GM12878 (cell line): ENCODE measurements around the gene C3orf22. TPM values are rescaled to one million over a fixed set of nuclear protein-coding genes. Genes with fewer than 3 reads are reported as not detected.

Experiments used
- ATAC-seq: fragments of 200-7000 bp; cut with Tn5 transposase; 3 replicates; pipeline ENCODE4 v1.9.1; 2020; ENCODE audit warnings: mild to moderate bottlenecking, moderate library complexity
- BruUV-seq: library from RNA; stranded (reverse); fragments of 400-500 nt; replicated peaks from 2 replicates; lab custom pipeline; 2021; lab: Mats Ljungman, UMichigan
- CTCF ChIA-PET: fragments of 300-600 bp; sonication (Branson Sonifier 250); formaldehyde crosslinking; extraction: SDS; loops from one replicate; lab custom pipeline; 2021; ENCODE audit warnings: inconsistent platforms; lab: Yijun Ruan, JAX
- POLR2A ChIA-PET: fragments of 350-600 bp; formaldehyde crosslinking; extraction: SDS; loops from one replicate; lab custom pipeline; 2021; ENCODE audit warnings: inconsistent platforms; lab: Charles Lee
- RAD21 ChIA-PET: fragments of 300-600 bp; sonication (Branson Sonifier 250); formaldehyde crosslinking; loops from one replicate; lab custom pipeline; 2023; ENCODE audit warnings: antibody characterized with exemption; ENCODE audit not compliant: unreplicated experiment; lab: Charles Lee
- SMC1A ChIA-PET: fragments of 300-600 bp; sonication (Branson Sonifier 250); formaldehyde crosslinking; loops from one replicate; lab custom pipeline; 2023; ENCODE audit not compliant: unreplicated experiment, uncharacterized antibody; lab: Charles Lee
- DNase-seq: peaks from one replicate; pipeline ENCODE4 v3.0.0-alpha.2; 2011; ENCODE audit warnings: low read depth, low spot score
- FAIRE-seq: peaks from 3 replicates; lab custom pipeline; 2011; peaks lifted over from hg19 to GRCh38; lab: Jason Lieb, UNC
- H2AFZ ChIP-seq: 2 replicates; pipeline ENCODE4 v1.6.0; 2011; ENCODE audit warnings: low read depth, low read length, control low read depth; ENCODE audit not compliant: control insufficient read depth
- H3K27ac ChIP-seq: 2 replicates; pipeline ENCODE4 v1.5.1; 2011; ENCODE audit warnings: control low read depth; ENCODE audit not compliant: control insufficient read depth, insufficient read depth
- H3K27me3 ChIP-seq, 2 experiments: replicated peaks in 1 of 2; 2 replicates each; pipeline versions ENCODE4 v1.6.0 to v1.6.1; 2011; ENCODE audit warnings: low read length in 1 of 2; ENCODE audit not compliant: control insufficient read depth in 2 of 2, insufficient read depth in 2 of 2
- H3K36me3 ChIP-seq, 2 experiments: 2 replicates each; pipeline ENCODE4 v1.5.1; 2011; ENCODE audit warnings: low read length in 1 of 2; ENCODE audit not compliant: control insufficient read depth in 2 of 2, insufficient read depth in 2 of 2
- H3K4me1 ChIP-seq: 2 replicates; pipeline ENCODE4 v1.6.1; 2011; ENCODE audit warnings: mild to moderate bottlenecking, low read length, moderate library complexity, mixed read lengths; ENCODE audit not compliant: control insufficient read depth, insufficient read depth
- H3K4me2 ChIP-seq: 2 replicates; pipeline ENCODE4 v1.6.0; 2011; ENCODE audit warnings: control low read depth; ENCODE audit not compliant: control insufficient read depth, insufficient read depth
- H3K4me3 ChIP-seq: fragments of 200-600 bp; sonication (generic); 2 replicates; pipeline ENCODE4 v1.5.1; 2016
- H3K79me2 ChIP-seq: 2 replicates; pipeline ENCODE4 v1.6.0; 2011; ENCODE audit warnings: low read length; ENCODE audit not compliant: control insufficient read depth, insufficient read depth
- H3K9ac ChIP-seq: 2 replicates; pipeline ENCODE4 v1.8.0; 2011; ENCODE audit warnings: low read length, control low read depth, mixed read lengths; ENCODE audit not compliant: control insufficient read depth, insufficient read depth
- H3K9me3 ChIP-seq: replicated peaks from 3 replicates; pipeline ENCODE4 v1.5.1; 2011; ENCODE audit warnings: mild to moderate bottlenecking, low read length; ENCODE audit not compliant: control insufficient read depth, insufficient read depth
- H4K20me1 ChIP-seq: 2 replicates; pipeline ENCODE4 v1.6.0; 2011; ENCODE audit not compliant: control insufficient read depth, insufficient read depth
- ASH2L ChIP-seq: fragments of 300-600, 200-600 bp; sonication (generic); IDR thresholded peaks from 2 replicates; pipeline ENCODE4 v1.6.1; 2017; ENCODE audit warnings: low read depth, mild to moderate bottlenecking, borderline replicate concordance
- BCL11A ChIP-seq: IDR thresholded peaks from 2 replicates; pipeline ENCODE4 v1.6.1; 2011; ENCODE audit warnings: low read depth, low read length
- BCL3 ChIP-seq: IDR thresholded peaks from 2 replicates; pipeline ENCODE4 v1.6.1; 2011; ENCODE audit warnings: borderline replicate concordance, low read depth, mild to moderate bottlenecking, moderate library complexity, low read length; ENCODE audit not compliant: insufficient read depth, poor library complexity, severe bottlenecking
- CEBPZ ChIP-seq: fragments of 150-350 bp; IDR thresholded peaks from 2 replicates; pipeline ENCODE4 v1.6.1; 2016; ENCODE audit warnings: low read depth, low read length
- E4F1 ChIP-seq: fragments of 450-650 bp; IDR thresholded peaks from 2 replicates; pipeline ENCODE4 v1.6.1; 2018; ENCODE audit warnings: borderline replicate concordance, mild to moderate bottlenecking; ENCODE audit not compliant: partially characterized antibody
- MTA2 ChIP-seq: fragments of 450-650 bp; IDR thresholded peaks from 2 replicates; pipeline ENCODE4 v1.6.1; 2016; ENCODE audit warnings: low read depth, mild to moderate bottlenecking, moderate library complexity
- NFIC ChIP-seq: IDR thresholded peaks from 2 replicates; pipeline ENCODE4 v1.6.1; 2012; ENCODE audit warnings: low read depth, mild to moderate bottlenecking, inconsistent platforms, low read length, moderate library complexity
- PAX5 ChIP-seq: IDR thresholded peaks from 2 replicates; pipeline ENCODE4 v1.6.1; 2011; ENCODE audit warnings: low read depth, low read length, borderline replicate concordance
- RFX5 ChIP-seq: IDR thresholded peaks from 2 replicates; pipeline ENCODE4 v1.6.1; 2011; ENCODE audit warnings: low read depth, low read length, improper control_type of control experiment
- SP1 ChIP-seq: IDR thresholded peaks from one replicate; pipeline ENCODE4 v1.6.1; 2011; ENCODE audit warnings: low read depth, low read length
- SREBF2 ChIP-seq: IDR thresholded peaks from 2 replicates; pipeline ENCODE4 v1.6.1; 2012; ENCODE audit warnings: mild to moderate bottlenecking, low read length
- ZBED1 ChIP-seq: IDR thresholded peaks from 2 replicates; pipeline ENCODE4 v1.6.1; 2016; ENCODE audit warnings: borderline replicate concordance
- ZNF207 ChIP-seq: fragments of 450-650 bp; IDR thresholded peaks from 2 replicates; pipeline ENCODE4 v1.6.1; 2014; ENCODE audit warnings: antibody characterized with exemption, mild to moderate bottlenecking, borderline replicate concordance
- ZNF384 ChIP-seq: IDR thresholded peaks from 2 replicates; pipeline ENCODE4 v1.6.1; 2012; ENCODE audit warnings: low read depth, mild to moderate bottlenecking, low read length, improper control_type of control experiment, borderline replicate concordance
- WGBS: methylation state at CpG from one replicate; pipeline ENCODE4 v1.1.6; 2016; ENCODE audit warnings: low lambda C conversion rate; ENCODE audit not compliant: insufficient replicate concordance, insufficient coverage; ENCODE audit errors: missing lambda C conversion rate; 5-methylcytosine and 5-hydroxymethylcytosine counted together
- in situ Hi-C: fragments of 300-500 bp; cut with MboI; formaldehyde crosslinking; loops from 9 replicates; pipeline ENCODE4 v1.14.3; 2018; ENCODE audit warnings: mixed read lengths
- intact Hi-C: fragments of 100-400 bp; cut with micrococcal nuclease; formaldehyde crosslinking; loops from one replicate; pipeline ENCODE4 v1.14.2; 2022; ENCODE audit not compliant: unreplicated experiment
- polyA plus RNA-seq, 11 experiments: library from polyadenylated mRNA; depleted of rRNA in 4 of 11; unstranded in 6 of 11; stranded (reverse) in 5 of 11; fragments of >200 nt; fragmentation: Nextera tagmentation in 4 of 11; fragmentation: Illumina TruSeq in 1 of 11; extraction: Ambion mirVana in 4 of 11; extraction: Trizol in 1 of 11; gene quantifications; 1 replicate in 1 of 11; 2 replicates in 10 of 11; pipeline versions ENCODE4 v1.2.1 to v1.2.3, GENCODE V29; 2011 to 2016; ENCODE audit warnings: inconsistent platforms in 2 of 11, missing spikeins in 2 of 11, low read depth in 1 of 11
- total RNA-seq, 4 experiments: library from RNA; depleted of rRNA in 3 of 4; stranded (reverse); fragments of >200 nt in 3 of 4; fragmentation: Illumina TruSeq in 1 of 4; extraction: Trizol in 1 of 4; gene quantifications; 2 replicates each; pipeline versions ENCODE4 v1.2.1 to v1.2.3, GENCODE V29; 2013 to 2021
- TF ChIP-seq, protein P1 (sequence below): IDR thresholded peaks from 2 replicates; pipeline ENCODE4 v1.6.1; 2012; ENCODE audit warnings: low read length, inconsistent platforms

C3orf22 gene
- total and polyA plus RNA-seq, 10 of the 15 experiments (the other 5 are each of a cell fraction or from before 2014, with no cell fraction given) = not detected

DNA sequence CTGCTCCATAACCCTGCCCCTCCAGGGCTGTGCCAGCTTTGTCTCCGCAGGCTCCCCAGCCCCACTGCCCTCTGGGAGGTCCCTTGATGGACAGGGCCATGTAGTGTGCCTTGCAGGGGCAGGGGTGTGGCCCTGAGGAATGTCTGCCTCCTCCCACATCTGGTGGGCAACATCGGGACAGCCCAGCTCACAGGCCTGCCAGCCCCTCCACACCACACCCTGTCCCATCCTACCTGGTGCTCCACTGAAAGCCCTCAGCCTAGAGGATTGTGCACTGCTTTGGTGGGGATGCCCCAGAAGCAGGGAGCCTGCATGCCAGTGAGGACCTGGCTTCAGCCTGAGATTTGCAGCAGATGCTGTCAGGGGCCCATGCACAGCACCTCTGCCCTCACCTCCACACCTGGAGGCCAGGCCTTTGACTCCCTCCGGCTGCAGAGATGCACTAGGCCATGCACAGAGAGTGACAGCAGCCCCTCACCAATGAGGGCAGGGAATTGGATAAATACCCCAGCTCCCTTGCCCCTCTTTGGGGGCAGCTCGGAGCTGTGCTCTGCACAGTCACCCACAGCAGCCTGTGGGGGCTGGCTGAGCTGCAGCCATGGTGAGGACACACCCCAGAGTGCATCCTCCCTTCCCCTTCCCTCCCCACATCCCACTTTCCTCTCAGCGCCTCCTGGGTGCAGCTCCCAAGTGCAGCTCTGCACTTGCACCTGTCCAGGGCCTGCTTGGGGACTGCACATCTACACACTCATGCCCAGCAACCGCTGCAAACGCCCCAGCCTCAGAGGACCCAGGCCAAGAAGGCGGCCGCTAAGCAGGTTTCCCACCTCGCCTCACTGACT, 2.7 kb downstream of the C3orf22 start:
- DNase-seq = no peak
- POLR2A ChIA-PET = no interaction called here
- in situ Hi-C loops (no loop called here), intact Hi-C loops (no loop called here)
- no TSS peak for BruUV-seq
- Histone ChIP-seq H3K36me3 (no peaks in the 10 kb centered on the region), H3K27me3 (no peaks in the 10 kb centered on the region; a peak in 2 of 4 replicates), H2AFZ (no peak overlapping the region), H3K9me3 (no peaks in the 10 kb centered on the region), H3K79me2 (no peaks in the 10 kb centered on the region), H3K4me3 (no peak overlapping the region), H3K4me2 (no peak overlapping the region), H3K4me1 (no peaks in the 10 kb centered on the region), H3K9ac (no peak overlapping the region), H3K27ac (no peak overlapping the region), H4K20me1 (no peaks in the 10 kb centered on the region)
- SMC1A ChIA-PET = no interaction called here
- FAIRE-seq = no peak
- CTCF ChIA-PET = no interaction called here
- RAD21 ChIA-PET = no interaction called here
- WGBS = 26% methylated on average over 10 of the region's 10 CpGs
- no peak for ATAC-seq
- TF ChIP-seq MTA2 (no peak), SREBF2 (no peak), NFIC (no peak), BCL11A (no peak), PAX5 (no peak), SP1 (no peak), BCL3 (no peak), ASH2L (no peak), E4F1 (no peak), ZBED1 (no peak), ZNF384 (no peak), CEBPZ (no peak), RFX5 (no peak), ZNF207 (no peak)
- TF ChIP-seq, protein P1, sequence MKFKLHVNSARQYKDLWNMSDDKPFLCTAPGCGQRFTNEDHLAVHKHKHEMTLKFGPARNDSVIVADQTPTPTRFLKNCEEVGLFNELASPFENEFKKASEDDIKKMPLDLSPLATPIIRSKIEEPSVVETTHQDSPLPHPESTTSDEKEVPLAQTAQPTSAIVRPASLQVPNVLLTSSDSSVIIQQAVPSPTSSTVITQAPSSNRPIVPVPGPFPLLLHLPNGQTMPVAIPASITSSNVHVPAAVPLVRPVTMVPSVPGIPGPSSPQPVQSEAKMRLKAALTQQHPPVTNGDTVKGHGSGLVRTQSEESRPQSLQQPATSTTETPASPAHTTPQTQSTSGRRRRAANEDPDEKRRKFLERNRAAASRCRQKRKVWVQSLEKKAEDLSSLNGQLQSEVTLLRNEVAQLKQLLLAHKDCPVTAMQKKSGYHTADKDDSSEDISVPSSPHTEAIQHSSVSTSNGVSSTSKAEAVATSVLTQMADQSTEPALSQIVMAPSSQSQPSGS = no peak
